ENCODE measurements around the gene FAM163B. TPM values are rescaled to one million over a fixed set of nuclear protein-coding genes. Genes with fewer than 3 reads are reported as not detected.

FAM163B gene
- polyA plus RNA-seq, 1 of the 3 experiments (the other 2 are of a cell fraction) = 0.05 TPM

GRCh38 chr9:133556354-133556753 is 52.8 kb downstream of the FAM163B start:
- no peak for DNase-seq
- TF ChIP-seq TAF1 (IDR thresholded peaks at IDR 0.05; ENCODE audit: borderline replicate concordance, low read depth, low read length) (no peak), USF1 (IDR thresholded peaks at IDR 0.05; ENCODE audit: borderline replicate concordance, low read depth) (no peak), EZH2phosphoT487 (IDR thresholded peaks at IDR 0.05; ENCODE audit: borderline replicate concordance, low read depth) (no peak), FOSL2 (IDR thresholded peaks at IDR 0.05; ENCODE audit: borderline replicate concordance, low read depth) (no peak), EP300 (IDR thresholded peaks at IDR 0.05; ENCODE audit: borderline replicate concordance in 1 of 2, low read depth in 1 of 2, low read length in 1 of 2) (no peak), TCF12 (IDR thresholded peaks at IDR 0.05) (no peak), YY1 (IDR thresholded peaks at IDR 0.05; ENCODE audit: low read depth) (no peak), RFX5 (IDR thresholded peaks at IDR 0.05; ENCODE audit: low read length) (no peak)
- TF ChIP-seq, protein P1, sequence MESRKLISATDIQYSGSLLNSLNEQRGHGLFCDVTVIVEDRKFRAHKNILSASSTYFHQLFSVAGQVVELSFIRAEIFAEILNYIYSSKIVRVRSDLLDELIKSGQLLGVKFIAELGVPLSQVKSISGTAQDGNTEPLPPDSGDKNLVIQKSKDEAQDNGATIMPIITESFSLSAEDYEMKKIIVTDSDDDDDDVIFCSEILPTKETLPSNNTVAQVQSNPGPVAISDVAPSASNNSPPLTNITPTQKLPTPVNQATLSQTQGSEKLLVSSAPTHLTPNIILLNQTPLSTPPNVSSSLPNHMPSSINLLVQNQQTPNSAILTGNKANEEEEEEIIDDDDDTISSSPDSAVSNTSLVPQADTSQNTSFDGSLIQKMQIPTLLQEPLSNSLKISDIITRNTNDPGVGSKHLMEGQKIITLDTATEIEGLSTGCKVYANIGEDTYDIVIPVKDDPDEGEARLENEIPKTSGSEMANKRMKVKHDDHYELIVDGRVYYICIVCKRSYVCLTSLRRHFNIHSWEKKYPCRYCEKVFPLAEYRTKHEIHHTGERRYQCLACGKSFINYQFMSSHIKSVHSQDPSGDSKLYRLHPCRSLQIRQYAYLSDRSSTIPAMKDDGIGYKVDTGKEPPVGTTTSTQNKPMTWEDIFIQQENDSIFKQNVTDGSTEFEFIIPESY (IDR thresholded peaks at IDR 0.05; ENCODE audit: borderline replicate concordance, low read depth) = no peak
- TF ChIP-seq, protein P2, sequence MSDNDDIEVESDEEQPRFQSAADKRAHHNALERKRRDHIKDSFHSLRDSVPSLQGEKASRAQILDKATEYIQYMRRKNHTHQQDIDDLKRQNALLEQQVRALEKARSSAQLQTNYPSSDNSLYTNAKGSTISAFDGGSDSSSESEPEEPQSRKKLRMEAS (IDR thresholded peaks at IDR 0.05; ENCODE audit: low read depth) = no peak
- TF ChIP-seq, protein P3, sequence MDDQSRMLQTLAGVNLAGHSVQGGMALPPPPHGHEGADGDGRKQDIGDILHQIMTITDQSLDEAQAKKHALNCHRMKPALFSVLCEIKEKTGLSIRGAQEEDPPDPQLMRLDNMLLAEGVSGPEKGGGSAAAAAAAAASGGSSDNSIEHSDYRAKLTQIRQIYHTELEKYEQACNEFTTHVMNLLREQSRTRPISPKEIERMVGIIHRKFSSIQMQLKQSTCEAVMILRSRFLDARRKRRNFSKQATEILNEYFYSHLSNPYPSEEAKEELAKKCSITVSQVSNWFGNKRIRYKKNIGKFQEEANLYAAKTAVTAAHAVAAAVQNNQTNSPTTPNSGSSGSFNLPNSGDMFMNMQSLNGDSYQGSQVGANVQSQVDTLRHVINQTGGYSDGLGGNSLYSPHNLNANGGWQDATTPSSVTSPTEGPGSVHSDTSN (IDR thresholded peaks at IDR 0.05) = no peak
- TF ChIP-seq, protein P4, sequence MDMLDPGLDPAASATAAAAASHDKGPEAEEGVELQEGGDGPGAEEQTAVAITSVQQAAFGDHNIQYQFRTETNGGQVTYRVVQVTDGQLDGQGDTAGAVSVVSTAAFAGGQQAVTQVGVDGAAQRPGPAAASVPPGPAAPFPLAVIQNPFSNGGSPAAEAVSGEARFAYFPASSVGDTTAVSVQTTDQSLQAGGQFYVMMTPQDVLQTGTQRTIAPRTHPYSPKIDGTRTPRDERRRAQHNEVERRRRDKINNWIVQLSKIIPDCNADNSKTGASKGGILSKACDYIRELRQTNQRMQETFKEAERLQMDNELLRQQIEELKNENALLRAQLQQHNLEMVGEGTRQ (IDR thresholded peaks at IDR 0.05; ENCODE audit: borderline replicate concordance, low read depth, low read length) = no peak
- no peak overlapping the region for H2AFZ ChIP-seq (ENCODE audit: low read depth)
- no peaks in the 10 kb centered on the region for H3K36me3 ChIP-seq (replicated peaks in 1 of 2; ENCODE audit: control insufficient read depth in 1 of 2, insufficient read depth in 2 of 2, low read length in 1 of 2)
- peaks cover 9% of the 10 kb centered on the region for H3F3A ChIP-seq (replicated peaks; ENCODE audit: insufficient read depth)
- peak overlapping the region in 1 of 2 experiments; percentile 96; a peak in 2 of 4 replicates for H3K27ac ChIP-seq (ENCODE audit: low read depth in 2 of 2, low read length in 1 of 2)
- no peaks in the 10 kb centered on the region for H4K20me1 ChIP-seq (ENCODE audit: insufficient read depth)
- no peaks in the 10 kb centered on the region for H3K9me2 ChIP-seq
- ChIA-PET CTCF (interaction anchor here (1.2 to 1.3 kb wide), 2 partner anchors 13 to 23 kb away, joined by 3 to 8 read pairs; no protein-coding TSS in a partner anchor), POLR2A (interaction anchor here (0.8 to 1.7 kb wide), 3 partner anchors 22 to 80 kb away, joined by 4 to 5 read pairs (median 5); partner anchors contain the start of genes ADAMTSL2 and DBH)
- WGBS (ENCODE audit: low lambda C conversion rate) = 90% methylated on average over 4 of the region's 5 CpGs
- H3K4me2 ChIP-seq = no peak overlapping the region
- H3K9me3 ChIP-seq = no peaks in the 10 kb centered on the region
- peaks cover 16 to 54% of the 10 kb centered on the region in 2 experiments for H3K4me1 ChIP-seq (ENCODE audit: control insufficient read depth in 1 of 2, insufficient read depth in 2 of 2, low read depth in 1 of 2, low read length in 1 of 2)
- no peak overlapping the region for H3K4me3 ChIP-seq (ENCODE audit: low read depth in 2 of 2, low read length in 1 of 2)
- no peaks in the 10 kb centered on the region for H3K79me2 ChIP-seq (ENCODE audit: insufficient read depth)
- no peaks in the 10 kb centered on the region for H3K27me3 ChIP-seq (ENCODE audit: insufficient read depth)
- H3K9ac ChIP-seq = no peak overlapping the region

Measured in SK-N-SH (cell line).